Peyer's patch (tissue), 4 donors: Measurements from ENCODE around the gene LINGO4. TPM values are rescaled to one million over a fixed set of nuclear protein-coding genes. Genes with fewer than 3 reads are reported as not detected.

Experiments
- DNase-seq, 3 donors: peaks; one replicate each; pipeline ENCODE4 v3.0.0-alpha.2; 2017 to 2019
- H3K27ac ChIP-seq, 4 donors: fragments of 200-600 bp; sonication (generic); one replicate each; pipeline ENCODE4 v1.5.1; 2016 to 2019
- H3K27me3 ChIP-seq, 2 donors: fragments of 200-600 bp; sonication (generic); one replicate each; pipeline ENCODE4 v1.5.1; 2019
- H3K36me3 ChIP-seq, 3 donors: fragments of 200-600 bp; sonication (generic); one replicate each; pipeline ENCODE4 v1.5.1; 2016 to 2019
- H3K4me1 ChIP-seq, 4 donors: fragments of 200-600 bp; sonication (generic); one replicate each; pipeline ENCODE4 v1.5.1; 2016 to 2019
- H3K4me3 ChIP-seq, 4 donors: fragments of 200-600 bp; sonication (generic); 1 replicate in 3 of 4; 2 replicates in 1 of 4; pipeline ENCODE4 v1.5.1; 2016 to 2019; ENCODE audit warnings: mild to moderate bottlenecking in 1 of 4
- H3K9me3 ChIP-seq, 4 donors: fragments of 200-600 bp; sonication (generic); one replicate each; pipeline ENCODE4 v1.5.1; 2016 to 2019; ENCODE audit warnings: mild to moderate bottlenecking in 1 of 4
- CTCF ChIP-seq, 6 experiments: fragments of 450-650 bp in 4 of 6; fragments of 200-600 bp in 2 of 6; sonication (generic) in 1 of 6; IDR thresholded peaks; one replicate each; pipeline ENCODE4 v1.5.1; 2017 to 2019; ENCODE audit warnings: antibody characterized with exemption in 6 of 6, mild to moderate bottlenecking in 3 of 6, moderate library complexity in 1 of 6
- POLR2A ChIP-seq, 2 donors: fragments of 450-650 bp; IDR thresholded peaks; one replicate each; pipeline ENCODE4 v1.5.1; 2017; ENCODE audit warnings: antibody characterized with exemption in 2 of 2, mild to moderate bottlenecking in 2 of 2, moderate library complexity in 2 of 2
- total RNA-seq, 4 donors: library from RNA; depleted of rRNA; stranded (reverse); fragments of >200 nt; gene quantifications; one replicate each; pipeline ENCODE4 v1.1.0, GENCODE V29; 2016

The LINGO4 gene
- total RNA-seq, 4 donors from 2014 or later = 1.0 to 1.3 (median 1.1) TPM; not detected in 1

DNA sequence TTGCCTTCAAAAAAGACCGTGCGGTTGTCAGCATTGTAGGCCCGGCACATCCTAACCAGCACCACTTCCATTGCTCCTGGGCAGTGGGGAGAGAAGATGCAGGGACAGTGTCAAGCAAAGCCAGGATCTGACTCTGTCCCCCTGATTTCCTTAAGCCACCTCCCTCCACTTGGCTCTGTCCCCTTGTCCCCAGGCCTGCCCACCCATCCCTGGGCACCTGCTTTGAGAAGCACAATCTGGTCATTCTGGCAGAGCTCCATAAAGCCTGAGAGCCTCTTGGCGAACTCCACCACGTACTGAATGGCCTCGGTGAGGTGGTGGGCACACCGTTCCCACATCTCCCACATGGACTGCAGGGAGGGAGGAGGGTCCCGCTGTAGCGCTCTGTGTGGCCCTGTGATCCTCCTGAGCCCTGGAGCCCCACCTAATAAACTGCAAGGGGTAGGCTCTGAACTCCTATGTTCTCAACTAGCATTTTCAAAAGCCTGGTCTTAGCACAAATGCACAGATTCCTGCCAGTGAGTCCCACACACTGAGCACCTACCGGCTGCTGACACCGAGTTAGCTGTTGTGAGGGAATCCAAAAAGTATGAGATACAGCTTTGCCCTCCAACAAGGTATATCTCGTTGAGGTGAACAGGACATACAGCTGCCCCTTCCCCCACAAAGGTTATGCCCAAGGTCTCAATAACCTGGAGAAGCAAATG lies 8.2 kb upstream of the LINGO4 start:
- H3K9me3 ChIP-seq = no peaks in the 10 kb centered on the region
- H3K27me3 ChIP-seq = no peaks in the 10 kb centered on the region
- H3K36me3 ChIP-seq = peaks cover 0 to 18% (median 0%) of the 10 kb centered on the region in 3 donors
- H3K4me1 ChIP-seq = no peaks in the 10 kb centered on the region
- H3K4me3 ChIP-seq = no peak overlapping the region
- DNase-seq = no peak
- no peak overlapping the region for H3K27ac ChIP-seq
- TF ChIP-seq POLR2A (IDR thresholded peaks at IDR 0.05) = no peak
- no peak for TF ChIP-seq CTCF (IDR thresholded peaks at IDR 0.05)

DNA sequence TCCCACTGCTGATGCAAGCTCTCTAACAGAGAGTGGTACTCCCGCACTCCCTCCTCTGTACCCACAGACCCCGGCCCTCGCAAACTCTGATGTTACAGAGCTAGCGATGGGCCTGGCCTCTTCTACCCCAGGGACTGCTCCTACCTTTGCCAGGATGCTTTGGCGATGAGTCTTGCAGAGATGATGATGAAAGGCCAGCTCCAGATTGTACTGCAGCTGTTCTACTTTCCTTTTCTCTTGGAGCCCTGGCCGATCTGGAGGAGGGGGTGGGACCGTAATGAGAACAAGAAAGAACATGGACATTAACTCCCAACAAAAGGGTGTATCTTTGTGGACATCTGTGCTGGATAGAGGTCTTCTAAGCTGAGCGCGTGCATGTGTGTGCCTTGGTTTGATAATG lies 6.0 kb upstream of the LINGO4 start:
- no peak overlapping the region for H3K27ac ChIP-seq
- DNase-seq = no peak
- H3K4me3 ChIP-seq = no peak overlapping the region
- no peaks in the 10 kb centered on the region for H3K4me1 ChIP-seq
- no peaks in the 10 kb centered on the region for H3K9me3 ChIP-seq
- no peak for TF ChIP-seq POLR2A (IDR thresholded peaks at IDR 0.05)
- no peak for TF ChIP-seq CTCF (IDR thresholded peaks at IDR 0.05)
- peaks cover 0 to 28% (median 0%) of the 10 kb centered on the region in 3 donors for H3K36me3 ChIP-seq
- H3K27me3 ChIP-seq = no peaks in the 10 kb centered on the region

- no peak overlapping the region for H3K27ac ChIP-seq
- DNase-seq = peak in 1 of 3 donors; percentile 13
- H3K27me3 ChIP-seq = no peaks in the 10 kb centered on the region
- no peaks in the 10 kb centered on the region for H3K9me3 ChIP-seq
- no peak overlapping the region for H3K4me3 ChIP-seq
- H3K4me1 ChIP-seq = no peaks in the 10 kb centered on the region
- H3K36me3 ChIP-seq = peaks cover 0 to 22% (median 0%) of the 10 kb centered on the region in 3 donors
- TF ChIP-seq POLR2A (IDR thresholded peaks at IDR 0.05) (no peak), CTCF (IDR thresholded peaks at IDR 0.05) (no peak)
Observed at GRCh38 chr1:151809985-151810556, 4.9 kb upstream of the LINGO4 start.

DNA sequence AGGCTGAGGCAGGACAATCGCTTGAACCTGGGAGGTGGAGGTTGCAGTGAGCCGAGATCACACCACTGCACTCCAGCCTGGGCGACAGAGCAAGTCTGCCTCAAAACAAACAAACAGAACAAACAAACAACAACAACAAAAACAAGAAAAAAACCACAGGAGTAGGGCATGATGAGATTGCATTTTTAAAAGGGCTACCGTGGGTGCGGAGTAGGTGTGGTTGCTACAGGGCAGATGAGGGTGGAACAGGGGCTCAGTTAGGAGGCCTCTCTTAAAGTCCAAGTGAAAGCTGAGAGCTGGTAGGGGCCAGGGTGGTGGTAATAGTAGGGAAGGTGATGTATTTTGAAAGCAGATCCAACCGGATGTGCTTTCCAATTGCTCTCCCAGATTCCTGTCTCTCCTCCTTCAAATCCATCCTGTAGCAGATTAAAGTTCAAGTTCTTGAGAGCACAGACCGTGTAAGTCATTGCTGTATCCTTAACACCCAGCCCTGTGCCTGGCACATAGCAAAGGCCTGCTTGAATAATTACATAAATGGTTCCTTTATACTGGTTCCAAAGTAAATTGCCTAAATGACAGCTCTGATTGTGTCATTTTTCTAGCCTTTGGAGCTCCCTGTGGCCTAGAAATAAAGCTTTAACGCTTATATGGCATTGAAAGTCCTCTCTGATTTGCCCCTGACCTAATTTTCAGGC lies 4.2 kb upstream of the LINGO4 start:
- H3K27ac ChIP-seq = no peak overlapping the region
- TF ChIP-seq CTCF (IDR thresholded peaks at IDR 0.05) (no peak), POLR2A (IDR thresholded peaks at IDR 0.05) (no peak)
- H3K4me1 ChIP-seq = no peaks in the 10 kb centered on the region
- peak in 1 of 3 donors; percentile 10 for DNase-seq
- no peak overlapping the region for H3K4me3 ChIP-seq
- peaks cover 0 to 17% (median 0%) of the 10 kb centered on the region in 3 donors for H3K36me3 ChIP-seq
- no peaks in the 10 kb centered on the region for H3K27me3 ChIP-seq
- H3K9me3 ChIP-seq = no peaks in the 10 kb centered on the region

GRCh38 chr1:151807766-151808165 lies 2.5 kb upstream of the LINGO4 start:
- Histone ChIP-seq H3K27me3 (no peaks in the 10 kb centered on the region), H3K4me3 (no peak overlapping the region), H3K4me1 (no peaks in the 10 kb centered on the region), H3K27ac (no peak overlapping the region), H3K36me3 (peaks cover 0 to 10% (median 0%) of the 10 kb centered on the region in 3 donors), H3K9me3 (no peaks in the 10 kb centered on the region)
- TF ChIP-seq POLR2A (IDR thresholded peaks at IDR 0.05) = no peak
- no peak for TF ChIP-seq CTCF (IDR thresholded peaks at IDR 0.05)
- DNase-seq = no peak
